HepG2 (cell line): Measurements from ENCODE around the gene FAM53B. TPM values are rescaled to one million over a fixed set of nuclear protein-coding genes. Genes with fewer than 3 reads are reported as not detected.

Experiments
- FOXA1 ChIP-seq, 2 experiments: fragments of 450-650 bp in 1 of 2; sonication (generic) in 1 of 2; formaldehyde crosslinking in 1 of 2; IDR thresholded peaks; 2 replicates each; pipeline versions ENCODE4 v1.4.0 to v1.6.1; 2016 to 2020; ENCODE audit warnings: missing genetic modification reagents in 1 of 2
- IRX3 ChIP-seq: sonication (generic); formaldehyde crosslinking; IDR thresholded peaks from 2 replicates; pipeline ENCODE4 v1.8.1; 2023; ENCODE audit warnings: mild to moderate bottlenecking, low read depth, missing genetic modification reagents, borderline replicate concordance
- KAT2B ChIP-seq: fragments of 150-350 bp; IDR thresholded peaks from 2 replicates; pipeline ENCODE4 v1.6.1; 2014; ENCODE audit warnings: low read depth, low read length, borderline replicate concordance
- KDM5A ChIP-seq: fragments of 200-600 bp; sonication (generic); IDR thresholded peaks from 2 replicates; pipeline ENCODE4 v1.7.0; 2018; ENCODE audit warnings: antibody characterized with exemption, mild to moderate bottlenecking, low read length, borderline replicate concordance
- NFIB ChIP-seq: sonication (generic); formaldehyde crosslinking; IDR thresholded peaks from 2 replicates; pipeline ENCODE4 v1.9.0; 2021; ENCODE audit warnings: missing genetic modification reagents, mild to moderate bottlenecking, borderline replicate concordance
- SMAD9 ChIP-seq: sonication (generic); formaldehyde crosslinking; IDR thresholded peaks from 2 replicates; pipeline ENCODE4 v1.5.1; 2020; ENCODE audit warnings: mild to moderate bottlenecking, missing genetic modification reagents
- TCF7 ChIP-seq: sonication (generic); IDR thresholded peaks from 2 replicates; pipeline ENCODE4 v1.6.1; 2016; ENCODE audit warnings: antibody characterized with exemption, low read depth
- THYN1 ChIP-seq: sonication (generic); formaldehyde crosslinking; IDR thresholded peaks from 2 replicates; pipeline ENCODE4 v1.8.1; 2023; ENCODE audit warnings: low read depth, mild to moderate bottlenecking, moderate library complexity, missing genetic modification reagents, borderline replicate concordance
- ZMYM2 ChIP-seq: sonication (generic); formaldehyde crosslinking; IDR thresholded peaks from 2 replicates; pipeline ENCODE4 v1.8.0; 2022; ENCODE audit warnings: mild to moderate bottlenecking, missing genetic modification reagents
- ZNF101 ChIP-seq: sonication (generic); formaldehyde crosslinking; IDR thresholded peaks from 2 replicates; pipeline ENCODE4 v1.4.0; 2020; ENCODE audit warnings: mild to moderate bottlenecking, low read depth, missing genetic modification reagents, borderline replicate concordance
- ZNF224 ChIP-seq: sonication (generic); formaldehyde crosslinking; IDR thresholded peaks from 2 replicates; pipeline ENCODE4 v1.5.0; 2020; ENCODE audit warnings: mild to moderate bottlenecking, missing genetic modification reagents
- ZNF225 ChIP-seq: sonication (generic); formaldehyde crosslinking; IDR thresholded peaks from 2 replicates; pipeline ENCODE4 v1.4.0; 2020; ENCODE audit warnings: mild to moderate bottlenecking, missing genetic modification reagents
- ZNF660 ChIP-seq: sonication (generic); formaldehyde crosslinking; IDR thresholded peaks from 2 replicates; pipeline ENCODE4 v1.5.1; 2020; ENCODE audit warnings: mild to moderate bottlenecking, low read depth, missing genetic modification reagents, borderline replicate concordance
- polyA plus RNA-seq, 8 experiments: library from polyadenylated mRNA; depleted of rRNA in 3 of 8; stranded (reverse) in 7 of 8; unstranded in 1 of 8; fragments of >200 nt; fragmentation: Illumina TruSeq in 4 of 8; extraction: Trizol in 4 of 8; gene quantifications; 2 replicates each; pipeline versions ENCODE4 v1.2.1 to v1.2.3, GENCODE V29; 2011 to 2016; ENCODE audit warnings: low read depth in 4 of 8, missing spikeins in 1 of 8, mixed read lengths in 1 of 8; ENCODE audit not compliant: insufficient read depth in 1 of 8
- total RNA-seq, 5 experiments: library from RNA; depleted of rRNA; stranded (reverse); fragments of >200 nt; fragmentation: Illumina TruSeq; extraction: Trizol; gene quantifications; 2 replicates each; pipeline ENCODE4 v1.2.3, GENCODE V29; 2016; ENCODE audit warnings: low read depth in 1 of 5
- TF ChIP-seq, protein P1 (sequence below): sonication (generic); formaldehyde crosslinking; IDR thresholded peaks from 2 replicates; pipeline ENCODE4 v1.4.0; 2020; ENCODE audit warnings: missing genetic modification reagents
- TF ChIP-seq, protein P2 (sequence below): sonication (generic); formaldehyde crosslinking; IDR thresholded peaks from 2 replicates; pipeline ENCODE4 v1.5.1; 2020; ENCODE audit warnings: missing genetic modification reagents, mild to moderate bottlenecking, borderline replicate concordance
- TF ChIP-seq, protein P3 (sequence below): sonication (generic); formaldehyde crosslinking; IDR thresholded peaks from 2 replicates; pipeline ENCODE4 v1.5.0; 2020; ENCODE audit warnings: missing genetic modification reagents
- TF ChIP-seq, protein P4 (sequence below): sonication (generic); formaldehyde crosslinking; conservative IDR thresholded peaks from 2 replicates; pipeline ENCODE4 v1.4.0; 2020; ENCODE audit warnings: missing genetic modification reagents
- TF ChIP-seq, protein P5 (sequence below): sonication (generic); formaldehyde crosslinking; IDR thresholded peaks from 2 replicates; pipeline ENCODE4 v1.5.1; 2020; ENCODE audit warnings: missing genetic modification reagents, mild to moderate bottlenecking, borderline replicate concordance

The FAM53B gene
- total and polyA plus RNA-seq, 2 of the 13 experiments (the other 11 are each of a cell fraction or from before 2014, with no cell fraction given): 6.4 to 19.3 TPM

DNA sequence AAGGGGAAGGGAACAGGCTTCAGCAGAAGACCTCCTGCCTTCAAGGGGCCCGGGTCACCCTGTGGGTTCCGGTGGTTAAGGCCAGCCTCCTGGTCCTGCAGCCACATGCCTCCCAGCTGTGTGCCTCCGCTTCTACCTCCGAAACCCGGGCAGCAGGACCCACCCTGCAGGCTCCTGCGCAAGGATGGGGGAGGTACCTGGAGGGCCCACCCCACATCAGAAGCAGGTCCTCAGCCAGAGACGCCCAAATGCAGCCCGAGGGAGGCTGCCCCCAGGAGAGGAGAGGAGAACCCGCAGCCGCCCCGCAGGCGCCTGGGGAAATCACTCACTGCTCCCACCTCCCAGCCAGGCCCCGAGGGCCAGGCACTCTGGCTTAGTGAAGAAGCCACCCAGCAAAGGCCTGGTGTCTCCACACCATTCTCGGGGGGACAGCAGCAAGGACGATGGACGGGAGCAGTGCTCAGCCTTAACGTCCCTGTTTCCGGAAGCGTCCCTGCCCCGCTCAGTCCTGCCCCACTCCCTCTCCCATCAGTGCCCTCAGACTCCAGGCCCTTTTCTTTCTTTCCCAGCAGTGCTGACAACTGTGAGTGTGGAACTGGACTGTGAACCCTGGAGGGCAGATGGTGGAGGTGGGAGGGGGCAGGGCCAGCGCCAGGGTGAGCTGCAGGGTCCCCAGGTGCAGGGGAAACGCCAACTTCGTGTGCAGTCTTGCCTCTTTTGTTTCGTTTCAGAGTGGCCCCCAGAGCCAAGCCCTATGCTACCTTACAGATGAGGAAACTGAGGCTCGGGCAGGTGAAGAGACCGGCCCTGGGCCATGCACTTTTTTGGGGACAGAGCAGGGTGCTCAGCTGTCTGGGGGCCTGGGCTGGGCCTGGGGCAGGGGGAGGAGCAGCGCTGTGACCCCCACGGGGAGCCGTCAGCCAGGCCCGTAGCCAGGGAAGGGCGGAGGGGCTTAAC lies 138.0 kb downstream of the FAM53B start (continued):
- TF ChIP-seq, protein P1, sequence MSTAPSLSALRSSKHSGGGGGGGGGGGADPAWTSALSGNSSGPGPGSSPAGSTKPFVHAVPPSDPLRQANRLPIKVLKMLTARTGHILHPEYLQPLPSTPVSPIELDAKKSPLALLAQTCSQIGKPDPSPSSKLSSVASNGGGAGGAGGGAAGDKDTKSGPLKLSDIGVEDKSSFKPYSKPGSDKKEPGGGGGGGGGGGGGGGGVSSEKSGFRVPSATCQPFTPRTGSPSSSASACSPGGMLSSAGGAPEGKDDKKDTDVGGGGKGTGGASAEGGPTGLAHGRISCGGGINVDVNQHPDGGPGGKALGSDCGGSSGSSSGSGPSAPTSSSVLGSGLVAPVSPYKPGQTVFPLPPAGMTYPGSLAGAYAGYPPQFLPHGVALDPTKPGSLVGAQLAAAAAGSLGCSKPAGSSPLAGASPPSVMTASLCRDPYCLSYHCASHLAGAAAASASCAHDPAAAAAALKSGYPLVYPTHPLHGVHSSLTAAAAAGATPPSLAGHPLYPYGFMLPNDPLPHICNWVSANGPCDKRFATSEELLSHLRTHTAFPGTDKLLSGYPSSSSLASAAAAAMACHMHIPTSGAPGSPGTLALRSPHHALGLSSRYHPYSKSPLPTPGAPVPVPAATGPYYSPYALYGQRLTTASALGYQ (CRISPR knock-in tag): no peak
- TF ChIP-seq, protein P2, sequence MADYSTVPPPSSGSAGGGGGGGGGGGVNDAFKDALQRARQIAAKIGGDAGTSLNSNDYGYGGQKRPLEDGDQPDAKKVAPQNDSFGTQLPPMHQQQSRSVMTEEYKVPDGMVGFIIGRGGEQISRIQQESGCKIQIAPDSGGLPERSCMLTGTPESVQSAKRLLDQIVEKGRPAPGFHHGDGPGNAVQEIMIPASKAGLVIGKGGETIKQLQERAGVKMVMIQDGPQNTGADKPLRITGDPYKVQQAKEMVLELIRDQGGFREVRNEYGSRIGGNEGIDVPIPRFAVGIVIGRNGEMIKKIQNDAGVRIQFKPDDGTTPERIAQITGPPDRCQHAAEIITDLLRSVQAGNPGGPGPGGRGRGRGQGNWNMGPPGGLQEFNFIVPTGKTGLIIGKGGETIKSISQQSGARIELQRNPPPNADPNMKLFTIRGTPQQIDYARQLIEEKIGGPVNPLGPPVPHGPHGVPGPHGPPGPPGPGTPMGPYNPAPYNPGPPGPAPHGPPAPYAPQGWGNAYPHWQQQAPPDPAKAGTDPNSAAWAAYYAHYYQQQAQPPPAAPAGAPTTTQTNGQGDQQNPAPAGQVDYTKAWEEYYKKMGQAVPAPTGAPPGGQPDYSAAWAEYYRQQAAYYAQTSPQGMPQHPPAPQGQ: no peak
- TF ChIP-seq ZNF660 (CRISPR knock-in tag): no peak
- TF ChIP-seq FOXA1 (IDR thresholded peaks at IDR 0.05): no peak
- TF ChIP-seq FOXA1 (CRISPR knock-in tag; IDR thresholded peaks at IDR 0.05): no peak
- TF ChIP-seq, protein P3, sequence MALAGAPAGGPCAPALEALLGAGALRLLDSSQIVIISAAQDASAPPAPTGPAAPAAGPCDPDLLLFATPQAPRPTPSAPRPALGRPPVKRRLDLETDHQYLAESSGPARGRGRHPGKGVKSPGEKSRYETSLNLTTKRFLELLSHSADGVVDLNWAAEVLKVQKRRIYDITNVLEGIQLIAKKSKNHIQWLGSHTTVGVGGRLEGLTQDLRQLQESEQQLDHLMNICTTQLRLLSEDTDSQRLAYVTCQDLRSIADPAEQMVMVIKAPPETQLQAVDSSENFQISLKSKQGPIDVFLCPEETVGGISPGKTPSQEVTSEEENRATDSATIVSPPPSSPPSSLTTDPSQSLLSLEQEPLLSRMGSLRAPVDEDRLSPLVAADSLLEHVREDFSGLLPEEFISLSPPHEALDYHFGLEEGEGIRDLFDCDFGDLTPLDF (CRISPR knock-in tag): no peak
- no peak for TF ChIP-seq ZNF101
- TF ChIP-seq ZNF225 (CRISPR knock-in tag): peak; percentile 71; the same call in 1 of the 2 replicates
- no peak for TF ChIP-seq ZNF224 (CRISPR knock-in tag)
- TF ChIP-seq KAT2B: no peak
- no peak for TF ChIP-seq KDM5A
- no peak for TF ChIP-seq NFIB (CRISPR knock-in tag)
- TF ChIP-seq ZMYM2 (CRISPR knock-in tag): no peak
- TF ChIP-seq TCF7: no peak
- TF ChIP-seq SMAD9 (CRISPR knock-in tag): no peak
- TF ChIP-seq, protein P4, sequence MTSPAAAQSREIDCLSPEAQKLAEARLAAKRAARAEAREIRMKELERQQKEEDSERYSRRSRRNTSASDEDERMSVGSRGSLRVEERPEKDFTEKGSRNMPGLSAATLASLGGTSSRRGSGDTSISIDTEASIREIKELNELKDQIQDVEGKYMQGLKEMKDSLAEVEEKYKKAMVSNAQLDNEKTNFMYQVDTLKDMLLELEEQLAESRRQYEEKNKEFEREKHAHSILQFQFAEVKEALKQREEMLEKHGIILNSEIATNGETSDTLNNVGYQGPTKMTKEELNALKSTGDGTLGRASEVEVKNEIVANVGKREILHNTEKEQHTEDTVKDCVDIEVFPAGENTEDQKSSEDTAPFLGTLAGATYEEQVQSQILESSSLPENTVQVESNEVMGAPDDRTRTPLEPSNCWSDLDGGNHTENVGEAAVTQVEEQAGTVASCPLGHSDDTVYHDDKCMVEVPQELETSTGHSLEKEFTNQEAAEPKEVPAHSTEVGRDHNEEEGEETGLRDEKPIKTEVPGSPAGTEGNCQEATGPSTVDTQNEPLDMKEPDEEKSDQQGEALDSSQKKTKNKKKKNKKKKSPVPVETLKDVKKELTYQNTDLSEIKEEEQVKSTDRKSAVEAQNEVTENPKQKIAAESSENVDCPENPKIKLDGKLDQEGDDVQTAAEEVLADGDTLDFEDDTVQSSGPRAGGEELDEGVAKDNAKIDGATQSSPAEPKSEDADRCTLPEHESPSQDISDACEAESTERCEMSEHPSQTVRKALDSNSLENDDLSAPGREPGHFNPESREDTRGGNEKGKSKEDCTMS (CRISPR knock-in tag): no peak
- TF ChIP-seq THYN1 (CRISPR knock-in tag): no peak
- no peak for TF ChIP-seq IRX3
- TF ChIP-seq, protein P5, sequence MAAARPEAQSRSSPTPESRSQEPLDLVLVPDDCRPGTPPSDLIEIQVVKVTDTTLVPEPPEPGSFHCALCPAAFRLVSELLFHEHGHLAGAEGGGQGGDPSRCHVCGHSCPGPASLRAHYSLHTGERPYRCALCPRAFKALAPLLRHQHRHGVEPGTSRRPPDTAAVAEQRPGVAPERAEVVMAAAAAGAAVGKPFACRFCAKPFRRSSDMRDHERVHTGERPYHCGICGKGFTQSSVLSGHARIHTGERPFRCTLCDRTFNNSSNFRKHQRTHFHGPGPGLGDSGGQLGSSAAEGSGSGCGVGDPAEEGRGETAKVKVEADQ (CRISPR knock-in tag): no peak
